ENCODE results near the gene TXNIP.

GRCh38 chr1:145985502-145986439 lies 10.6 kb downstream of the TXNIP start:
- no peak for TF ChIP-seq POU2F2 (IDR thresholded peaks at IDR 0.05; ENCODE audit: low read depth, low read length)
- no peak for TF ChIP-seq TAF1 (IDR thresholded peaks at IDR 0.05; ENCODE audit: low read depth, low read length)
